GM12878 (cell line): Measurements from ENCODE around the gene ZNF775.

Experiments
- BHLHE40 ChIP-seq, 2 experiments: fragments of 450-650 bp in 1 of 2; IDR thresholded peaks; 2 replicates each; pipeline ENCODE4 v1.6.1; 2011 to 2017; ENCODE audit warnings: low read depth in 2 of 2, borderline replicate concordance in 1 of 2, improper control_type of control experiment in 1 of 2, low read length in 1 of 2, mild to moderate bottlenecking in 1 of 2
- CEBPB ChIP-seq, 2 experiments: fragments of 150-350 bp in 1 of 2; IDR thresholded peaks; 2 replicates each; pipeline ENCODE4 v1.6.1; 2012 to 2014; ENCODE audit warnings: low read depth in 2 of 2, low read length in 2 of 2, borderline replicate concordance in 1 of 2, inconsistent platforms in 1 of 2
- CHD2 ChIP-seq: IDR thresholded peaks from 2 replicates; pipeline ENCODE4 v1.6.1; 2011; ENCODE audit warnings: low read depth, low read length, improper control_type of control experiment, borderline replicate concordance
- EP300 ChIP-seq, 2 experiments: fragments of 150-350 bp in 1 of 2; IDR thresholded peaks; 2 replicates each; pipeline ENCODE4 v1.6.1; 2011 to 2012; ENCODE audit warnings: low read depth in 2 of 2, low read length in 2 of 2, borderline replicate concordance in 1 of 2, improper control_type of control experiment in 1 of 2, inconsistent platforms in 1 of 2; ENCODE audit not compliant: control insufficient read depth in 1 of 2
- TF ChIP-seq, protein P1 (sequence below), 3 experiments: IDR thresholded peaks in 2 of 3; conservative IDR thresholded peaks in 1 of 3; 2 replicates each; pipeline ENCODE4 v1.5.1; 2011; ENCODE audit warnings: low read depth in 3 of 3, low read length in 3 of 3, mild to moderate bottlenecking in 3 of 3, control low read depth in 2 of 3, moderate library complexity in 2 of 3, inconsistent platforms in 1 of 3, mixed read lengths in 1 of 3; ENCODE audit not compliant: control insufficient read depth in 2 of 3, insufficient read depth in 1 of 3; ENCODE audit errors: extremely low read depth in 1 of 3

DNA sequence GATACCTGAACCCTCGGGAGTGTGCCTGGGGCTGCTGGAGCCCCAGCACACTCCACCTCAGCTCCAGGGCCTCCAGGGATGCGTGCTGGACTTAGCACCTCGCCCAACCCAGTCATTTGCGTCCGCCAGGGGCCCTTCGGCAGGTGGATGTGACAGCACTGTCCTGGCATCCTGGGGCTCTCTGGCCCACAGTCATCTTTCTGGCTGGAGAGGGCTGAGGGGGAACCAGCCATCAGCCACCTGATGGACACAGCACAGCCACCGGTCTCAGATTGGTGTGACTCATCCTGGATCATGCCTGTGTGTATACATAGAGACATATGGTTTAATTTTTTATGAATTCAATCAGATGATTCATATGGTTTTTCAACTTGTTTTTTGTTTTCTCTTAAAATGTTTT is 11.1 kb downstream of the ZNF775 start:
- TF ChIP-seq CHD2 (no peak), EP300 (IDR thresholded peaks at IDR 0.05; ENCODE audit: borderline replicate concordance in 1 of 2, control insufficient read depth in 1 of 2, low read depth in 2 of 2, low read length in 2 of 2) (no peak), CEBPB (IDR thresholded peaks at IDR 0.05; ENCODE audit: borderline replicate concordance in 1 of 2, low read depth in 2 of 2, low read length in 2 of 2) (no peak), BHLHE40 (IDR thresholded peaks at IDR 0.05; ENCODE audit: borderline replicate concordance in 1 of 2, low read depth in 2 of 2, low read length in 1 of 2) (no peak)
- TF ChIP-seq, protein P1, sequence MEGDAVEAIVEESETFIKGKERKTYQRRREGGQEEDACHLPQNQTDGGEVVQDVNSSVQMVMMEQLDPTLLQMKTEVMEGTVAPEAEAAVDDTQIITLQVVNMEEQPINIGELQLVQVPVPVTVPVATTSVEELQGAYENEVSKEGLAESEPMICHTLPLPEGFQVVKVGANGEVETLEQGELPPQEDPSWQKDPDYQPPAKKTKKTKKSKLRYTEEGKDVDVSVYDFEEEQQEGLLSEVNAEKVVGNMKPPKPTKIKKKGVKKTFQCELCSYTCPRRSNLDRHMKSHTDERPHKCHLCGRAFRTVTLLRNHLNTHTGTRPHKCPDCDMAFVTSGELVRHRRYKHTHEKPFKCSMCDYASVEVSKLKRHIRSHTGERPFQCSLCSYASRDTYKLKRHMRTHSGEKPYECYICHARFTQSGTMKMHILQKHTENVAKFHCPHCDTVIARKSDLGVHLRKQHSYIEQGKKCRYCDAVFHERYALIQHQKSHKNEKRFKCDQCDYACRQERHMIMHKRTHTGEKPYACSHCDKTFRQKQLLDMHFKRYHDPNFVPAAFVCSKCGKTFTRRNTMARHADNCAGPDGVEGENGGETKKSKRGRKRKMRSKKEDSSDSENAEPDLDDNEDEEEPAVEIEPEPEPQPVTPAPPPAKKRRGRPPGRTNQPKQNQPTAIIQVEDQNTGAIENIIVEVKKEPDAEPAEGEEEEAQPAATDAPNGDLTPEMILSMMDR (IDR thresholded peaks at IDR 0.05 in 2 of 3, conservative IDR thresholded peaks at IDR 0.05 in 1 of 3; ENCODE audit: control insufficient read depth in 2 of 3, extremely low read depth in 1 of 3, insufficient read depth in 1 of 3, low read depth in 3 of 3, low read length in 3 of 3), result no peak
